ENCODE measurements around the gene MTCL1. TPM values are rescaled to one million over a fixed set of nuclear protein-coding genes. Genes with fewer than 3 reads are reported as not detected.

The MTCL1 gene
- total and polyA plus RNA-seq, 10 of the 15 experiments (the other 5 are each of a cell fraction or from before 2014, with no cell fraction given) = 0.03 to 0.36 (median 0.13) TPM; not detected in 4

DNA sequence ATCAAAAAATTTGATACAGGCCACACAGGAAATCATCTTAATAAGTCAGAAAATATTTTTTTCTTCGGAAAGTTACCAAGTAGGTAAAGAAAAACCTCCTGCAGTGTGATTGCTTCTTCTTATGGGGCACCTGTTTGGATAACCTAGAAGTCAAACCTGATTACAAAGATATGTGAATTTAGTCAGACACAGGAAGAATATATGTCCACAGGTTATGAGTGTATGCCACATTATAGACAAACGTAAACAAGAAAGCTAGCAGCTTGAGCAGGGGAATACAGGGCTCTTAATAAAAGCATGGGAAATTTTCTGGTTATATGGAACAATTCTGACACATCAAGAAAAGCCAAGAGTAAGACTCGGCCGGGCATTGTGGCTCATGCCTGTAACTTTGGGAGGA is 35.8 kb upstream of the MTCL1 start:
- Histone ChIP-seq H2AFZ (ENCODE audit: control insufficient read depth, low read depth, low read length) (no peak overlapping the region), H3K9me3 (replicated peaks; ENCODE audit: control insufficient read depth, insufficient read depth, low read length) (peaks cover 2% of the 10 kb centered on the region; the same call in 2 of the 3 replicates), H3K9ac (ENCODE audit: control insufficient read depth, insufficient read depth, low read length) (no peak overlapping the region), H3K36me3 (ENCODE audit: control insufficient read depth in 2 of 2, insufficient read depth in 2 of 2, low read length in 1 of 2) (no peaks in the 10 kb centered on the region), H3K4me3 (no peak overlapping the region), H3K4me1 (ENCODE audit: control insufficient read depth, insufficient read depth, low read length) (peaks cover 8% of the 10 kb centered on the region; the same call in 1 of the 2 replicates), H3K27ac (ENCODE audit: control insufficient read depth, insufficient read depth) (no peak overlapping the region), H3K27me3 (replicated peaks in 1 of 2; ENCODE audit: control insufficient read depth in 2 of 2, insufficient read depth in 2 of 2, low read length in 1 of 2) (no peaks in the 10 kb centered on the region; a peak in 1 of 4 replicates), H3K4me2 (ENCODE audit: control insufficient read depth, insufficient read depth) (no peak overlapping the region), H3K79me2 (ENCODE audit: control insufficient read depth, insufficient read depth, low read length) (no peaks in the 10 kb centered on the region), H4K20me1 (ENCODE audit: control insufficient read depth, insufficient read depth) (no peaks in the 10 kb centered on the region)
- no peak for ATAC-seq
- intact Hi-C loops (cut with micrococcal nuclease; ENCODE audit: unreplicated experiment) (no loop called here), in situ Hi-C loops (cut with MboI) (no loop called here)
- no TSS peak for BruUV-seq (replicated peaks)
- 57% methylated on average over 4 of the region's 4 CpGs for WGBS (ENCODE audit: insufficient coverage, insufficient replicate concordance, low lambda C conversion rate, missing lambda C conversion rate)
- ChIA-PET SMC1A (ENCODE audit: uncharacterized antibody, unreplicated experiment) (no interaction called here), POLR2A (no interaction called here), RAD21 (ENCODE audit: unreplicated experiment) (no interaction called here), CTCF (no interaction called here)
- TF ChIP-seq STAT3 (IDR thresholded peaks at IDR 0.05; ENCODE audit: low read depth, low read length) = no peak
- no peak for TF ChIP-seq SMAD1 (IDR thresholded peaks at IDR 0.05; ENCODE audit: low read depth, partially characterized antibody)
- TF ChIP-seq TAF1 (IDR thresholded peaks at IDR 0.05; ENCODE audit: borderline replicate concordance, low read depth, low read length) = no peak
- DNase-seq (ENCODE audit: low read depth, low spot score) = no peak
- no peak for FAIRE-seq

DNA sequence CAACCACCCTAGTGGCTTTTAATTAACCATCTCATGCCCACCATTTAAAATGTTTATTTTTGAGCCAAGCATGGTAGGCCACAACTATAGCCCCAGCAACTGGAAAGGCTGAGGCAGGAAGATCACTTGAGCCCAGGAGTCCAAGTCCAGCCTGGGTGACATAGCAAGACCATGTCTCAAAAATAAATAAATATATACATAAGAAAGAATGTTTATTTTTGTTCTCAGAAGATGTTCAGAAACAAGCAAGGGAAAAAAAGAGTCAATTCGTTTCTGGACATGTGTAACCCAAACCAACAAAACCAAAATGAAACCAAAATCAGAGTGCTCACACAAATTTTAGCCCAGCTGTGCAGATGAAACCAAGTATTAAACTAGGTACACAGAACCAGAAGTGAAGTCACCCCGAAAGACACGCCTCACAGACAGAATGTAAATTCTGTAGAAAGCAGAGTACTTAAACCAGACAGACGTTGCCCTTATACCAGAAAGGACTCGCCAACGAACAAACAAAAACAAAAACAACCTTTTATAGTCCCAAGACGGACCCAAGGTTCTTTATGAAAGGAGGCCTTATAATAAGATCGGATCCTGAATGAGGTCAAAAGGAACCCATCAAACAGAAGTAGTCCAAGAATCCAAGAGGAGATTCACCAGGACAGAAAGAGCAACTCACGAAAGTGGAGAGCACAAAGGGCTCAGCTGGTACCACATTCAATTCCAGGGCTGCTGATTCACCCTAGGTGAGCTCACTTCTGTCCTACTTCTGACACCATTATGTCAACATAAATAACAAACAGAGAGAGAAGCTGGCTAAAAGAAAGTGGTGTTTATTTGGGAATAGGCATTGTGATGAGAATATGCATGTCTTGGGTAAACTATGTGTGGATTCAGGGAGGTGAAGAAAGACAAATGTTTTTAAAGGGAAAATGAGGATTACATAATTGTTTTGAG is 31.8 kb upstream of the MTCL1 start:
- no TSS peak for BruUV-seq (replicated peaks)
- RAD21 ChIA-PET (ENCODE audit: unreplicated experiment) = interaction anchor here (1.2 to 2.1 kb wide), 2 partner anchors 19 to 512 kb away, joined by 3 to 9 read pairs; no protein-coding TSS in a partner anchor
- H3K4me2 ChIP-seq (ENCODE audit: control insufficient read depth, insufficient read depth) = peak overlapping the region; percentile 32
- POLR2A ChIA-PET = interaction anchor here (1.6 kb wide), 1 partner anchor 13 kb away, joined by 3 read pairs; no protein-coding TSS in a partner anchor
- H3K9me3 ChIP-seq (replicated peaks; ENCODE audit: control insufficient read depth, insufficient read depth, low read length) = peaks cover 2% of the 10 kb centered on the region; the same call in 1 of the 3 replicates
- no peak overlapping the region for H3K9ac ChIP-seq (ENCODE audit: control insufficient read depth, insufficient read depth, low read length)
- SMC1A ChIA-PET (ENCODE audit: uncharacterized antibody, unreplicated experiment) = interaction anchor here (1.2 to 2.2 kb wide), 3 partner anchors 7 to 13 kb away, joined by 3 to 8 read pairs (median 3); no protein-coding TSS in a partner anchor
- WGBS (ENCODE audit: insufficient coverage, insufficient replicate concordance, low lambda C conversion rate, missing lambda C conversion rate) = 5% methylated on average over 9 of the region's 9 CpGs
- intact Hi-C loops (cut with micrococcal nuclease; ENCODE audit: unreplicated experiment) (no loop called here), in situ Hi-C loops (cut with MboI) (no loop called here)
- no peak overlapping the region for H3K27ac ChIP-seq (ENCODE audit: control insufficient read depth, insufficient read depth)
- peak; percentile 52 for DNase-seq (ENCODE audit: low read depth, low spot score)
- no peaks in the 10 kb centered on the region for H3K36me3 ChIP-seq (ENCODE audit: control insufficient read depth in 2 of 2, insufficient read depth in 2 of 2, low read length in 1 of 2)
- peak overlapping the region; percentile 76 for H2AFZ ChIP-seq (ENCODE audit: control insufficient read depth, low read depth, low read length)
- ATAC-seq = peak; percentile 74
- H3K4me3 ChIP-seq = no peak overlapping the region
- no peaks in the 10 kb centered on the region for H3K27me3 ChIP-seq (replicated peaks in 1 of 2; ENCODE audit: control insufficient read depth in 2 of 2, insufficient read depth in 2 of 2, low read length in 1 of 2)
- no peaks in the 10 kb centered on the region for H4K20me1 ChIP-seq (ENCODE audit: control insufficient read depth, insufficient read depth)
- peaks cover 8% of the 10 kb centered on the region; the same call in 1 of the 2 replicates for H3K4me1 ChIP-seq (ENCODE audit: control insufficient read depth, insufficient read depth, low read length)
- CTCF ChIA-PET = interaction anchor here (1.6 to 1.9 kb wide), 5 partner anchors 19 to 314 kb away, joined by 4 to 15 read pairs (median 6); no protein-coding TSS in a partner anchor
- peak; percentile 84 for FAIRE-seq
- no peaks in the 10 kb centered on the region for H3K79me2 ChIP-seq (ENCODE audit: control insufficient read depth, insufficient read depth, low read length)
- TF ChIP-seq IKZF1 (conservative IDR thresholded peaks at IDR 0.05) = no peak
- TF ChIP-seq, protein P1, sequence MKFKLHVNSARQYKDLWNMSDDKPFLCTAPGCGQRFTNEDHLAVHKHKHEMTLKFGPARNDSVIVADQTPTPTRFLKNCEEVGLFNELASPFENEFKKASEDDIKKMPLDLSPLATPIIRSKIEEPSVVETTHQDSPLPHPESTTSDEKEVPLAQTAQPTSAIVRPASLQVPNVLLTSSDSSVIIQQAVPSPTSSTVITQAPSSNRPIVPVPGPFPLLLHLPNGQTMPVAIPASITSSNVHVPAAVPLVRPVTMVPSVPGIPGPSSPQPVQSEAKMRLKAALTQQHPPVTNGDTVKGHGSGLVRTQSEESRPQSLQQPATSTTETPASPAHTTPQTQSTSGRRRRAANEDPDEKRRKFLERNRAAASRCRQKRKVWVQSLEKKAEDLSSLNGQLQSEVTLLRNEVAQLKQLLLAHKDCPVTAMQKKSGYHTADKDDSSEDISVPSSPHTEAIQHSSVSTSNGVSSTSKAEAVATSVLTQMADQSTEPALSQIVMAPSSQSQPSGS (IDR thresholded peaks at IDR 0.05; ENCODE audit: low read length) = peak; percentile 56; the same call in 1 of the 2 replicates
- 0 out of 2 replicates have a peak, but pooled peaks have one; percentile 7 for TF ChIP-seq TCF3 (IDR thresholded peaks at IDR 0.05; ENCODE audit: borderline replicate concordance, insufficient read depth, low read depth, low read length)
- TF ChIP-seq STAT3 (IDR thresholded peaks at IDR 0.05; ENCODE audit: low read depth, low read length) = no peak
- no peak for TF ChIP-seq HSF1 (IDR thresholded peaks at IDR 0.05; ENCODE audit: low read depth, low read length)
- no peak for TF ChIP-seq POLR2A (IDR thresholded peaks at IDR 0.05; ENCODE audit: low read depth, low read length)
- 0 out of 2 replicates have a peak, but pooled peaks have one; percentile 20 for TF ChIP-seq CREB1 (IDR thresholded peaks at IDR 0.05; ENCODE audit: low read depth)
- TF ChIP-seq CREM (IDR thresholded peaks at IDR 0.05; ENCODE audit: low read depth) = peak; percentile 10; the same call in 1 of the 2 replicates
- TF ChIP-seq HDGF (IDR thresholded peaks at IDR 0.05) = no peak

All from GM12878 (cell line).